HG02938 (cell line): ENCODE results near the gene LRRC30.

Experiments used
- ATAC-seq: cut with Tn5 transposase; IDR thresholded peaks from one replicate; pipeline ENCODE4 v1.9.1; 2021; ENCODE audit warnings: mild to moderate bottlenecking, moderate library complexity; ENCODE audit not compliant: unreplicated experiment

Gene LRRC30

GRCh38 chr18:7236933-7237332 lies 6.0 kb downstream of the LRRC30 start:
- ATAC-seq = no peak

- ATAC-seq = no peak
These were observed 6.9 kb downstream of the LRRC30 start for GRCh38 chr18:7237673-7238272.

GRCh38 chr18:7242926-7243325 lies 12.0 kb downstream of the LRRC30 start:
- ATAC-seq = no peak

- no peak for ATAC-seq
These were observed 18.0 kb downstream of the LRRC30 start for GRCh38 chr18:7248877-7249276.

- no peak for ATAC-seq
These were observed 23.3 kb downstream of the LRRC30 start for GRCh38 chr18:7254163-7254562.

- no peak for ATAC-seq
These were observed 24.2 kb downstream of the LRRC30 start for GRCh38 chr18:7255054-7255453.

- ATAC-seq = no peak
These were observed 24.8 kb downstream of the LRRC30 start for GRCh38 chr18:7255643-7256042.

- no peak for ATAC-seq
These were observed 25.9 kb downstream of the LRRC30 start for GRCh38 chr18:7256618-7257425.

GRCh38 chr18:7257426-7257740 lies 26.5 kb downstream of the LRRC30 start:
- ATAC-seq = no peak

- ATAC-seq = no peak
These were observed 28.6 kb downstream of the LRRC30 start for GRCh38 chr18:7259475-7259874.

- no peak for ATAC-seq
These were observed 30.3 kb downstream of the LRRC30 start for GRCh38 chr18:7261199-7261598.

GRCh38 chr18:7267973-7268372 lies 37.1 kb downstream of the LRRC30 start:
- no peak for ATAC-seq

- ATAC-seq = no peak
These were observed 39.1 kb downstream of the LRRC30 start for GRCh38 chr18:7269942-7270341.

- ATAC-seq = no peak
These were observed 41.6 kb downstream of the LRRC30 start for GRCh38 chr18:7272311-7273049.

GRCh38 chr18:7273301-7273921 lies 42.5 kb downstream of the LRRC30 start:
- no peak for ATAC-seq

GRCh38 chr18:7281579-7281978 lies 50.7 kb downstream of the LRRC30 start:
- ATAC-seq = no peak
